ENCODE measurements around the gene FGFRL1.

- TF ChIP-seq ZNF274 (IDR thresholded peaks at IDR 0.05; ENCODE audit: low read depth, low read length) (no peak), SUZ12 (IDR thresholded peaks at IDR 0.05; ENCODE audit: extremely low read depth, insufficient read depth, insufficient read length) (no peak), YY1 (IDR thresholded peaks at IDR 0.05; ENCODE audit: insufficient read depth, insufficient read length) (no peak)
These were observed 62.7 kb downstream of the FGFRL1 start for GRCh38 chr4:1074077-1074476.
